ENCODE results near the gene BEST1.

DNA sequence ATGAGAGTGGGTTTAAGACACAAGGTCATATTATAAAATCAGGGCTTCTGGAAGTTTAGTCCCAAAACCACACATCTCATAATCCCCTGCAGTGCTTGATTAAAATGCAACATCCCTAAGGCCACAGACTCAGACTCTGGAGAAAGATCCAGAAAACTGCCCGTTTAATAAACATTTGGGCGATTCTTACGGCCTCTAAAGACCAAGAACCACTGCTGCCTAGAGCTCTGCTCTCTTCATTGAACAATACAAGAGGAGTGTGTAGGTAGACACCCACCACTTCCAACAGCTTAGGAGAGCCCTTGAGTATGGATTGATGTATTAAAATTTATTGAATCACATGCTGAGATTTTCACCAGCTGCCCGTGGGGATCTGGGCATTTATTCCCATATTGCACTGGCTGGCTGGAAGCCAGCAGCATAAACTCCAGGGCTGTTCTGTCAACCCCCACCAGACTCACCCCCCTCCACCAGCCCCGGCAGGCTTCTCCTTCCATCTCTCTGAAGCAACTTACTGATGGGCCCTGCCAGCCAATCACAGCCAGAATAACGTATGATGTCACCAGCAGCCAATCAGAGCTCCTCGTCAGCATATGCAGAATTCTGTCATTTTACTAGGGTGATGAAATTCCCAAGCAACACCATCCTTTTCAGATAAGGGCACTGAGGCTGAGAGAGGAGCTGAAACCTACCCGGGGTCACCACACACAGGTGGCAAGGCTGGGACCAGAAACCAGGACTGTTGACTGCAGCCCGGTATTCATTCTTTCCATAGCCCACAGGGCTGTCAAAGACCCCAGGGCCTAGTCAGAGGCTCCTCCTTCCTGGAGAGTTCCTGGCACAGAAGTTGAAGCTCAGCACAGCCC lies 749 bp upstream of the BEST1 start:
- no peak for TF ChIP-seq NR1H2 (CRISPR knock-in tag; IDR thresholded peaks at IDR 0.05)
- TF ChIP-seq, protein P1, sequence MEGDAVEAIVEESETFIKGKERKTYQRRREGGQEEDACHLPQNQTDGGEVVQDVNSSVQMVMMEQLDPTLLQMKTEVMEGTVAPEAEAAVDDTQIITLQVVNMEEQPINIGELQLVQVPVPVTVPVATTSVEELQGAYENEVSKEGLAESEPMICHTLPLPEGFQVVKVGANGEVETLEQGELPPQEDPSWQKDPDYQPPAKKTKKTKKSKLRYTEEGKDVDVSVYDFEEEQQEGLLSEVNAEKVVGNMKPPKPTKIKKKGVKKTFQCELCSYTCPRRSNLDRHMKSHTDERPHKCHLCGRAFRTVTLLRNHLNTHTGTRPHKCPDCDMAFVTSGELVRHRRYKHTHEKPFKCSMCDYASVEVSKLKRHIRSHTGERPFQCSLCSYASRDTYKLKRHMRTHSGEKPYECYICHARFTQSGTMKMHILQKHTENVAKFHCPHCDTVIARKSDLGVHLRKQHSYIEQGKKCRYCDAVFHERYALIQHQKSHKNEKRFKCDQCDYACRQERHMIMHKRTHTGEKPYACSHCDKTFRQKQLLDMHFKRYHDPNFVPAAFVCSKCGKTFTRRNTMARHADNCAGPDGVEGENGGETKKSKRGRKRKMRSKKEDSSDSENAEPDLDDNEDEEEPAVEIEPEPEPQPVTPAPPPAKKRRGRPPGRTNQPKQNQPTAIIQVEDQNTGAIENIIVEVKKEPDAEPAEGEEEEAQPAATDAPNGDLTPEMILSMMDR (IDR thresholded peaks at IDR 0.05), result no peak
- peak; percentile 71 for TF ChIP-seq NFYB (CRISPR knock-in tag; conservative IDR thresholded peaks at IDR 0.05; ENCODE audit: low read depth)
- no peak for TF ChIP-seq FOXK1 (CRISPR knock-in tag; IDR thresholded peaks at IDR 0.05)
- TF ChIP-seq, protein P2, sequence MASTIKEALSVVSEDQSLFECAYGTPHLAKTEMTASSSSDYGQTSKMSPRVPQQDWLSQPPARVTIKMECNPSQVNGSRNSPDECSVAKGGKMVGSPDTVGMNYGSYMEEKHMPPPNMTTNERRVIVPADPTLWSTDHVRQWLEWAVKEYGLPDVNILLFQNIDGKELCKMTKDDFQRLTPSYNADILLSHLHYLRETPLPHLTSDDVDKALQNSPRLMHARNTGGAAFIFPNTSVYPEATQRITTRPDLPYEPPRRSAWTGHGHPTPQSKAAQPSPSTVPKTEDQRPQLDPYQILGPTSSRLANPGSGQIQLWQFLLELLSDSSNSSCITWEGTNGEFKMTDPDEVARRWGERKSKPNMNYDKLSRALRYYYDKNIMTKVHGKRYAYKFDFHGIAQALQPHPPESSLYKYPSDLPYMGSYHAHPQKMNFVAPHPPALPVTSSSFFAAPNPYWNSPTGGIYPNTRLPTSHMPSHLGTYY (CRISPR knock-in tag; IDR thresholded peaks at IDR 0.05), result no peak
- no peak for TF ChIP-seq TEAD4 (CRISPR knock-in tag; IDR thresholded peaks at IDR 0.05)
- TF ChIP-seq, protein P3, sequence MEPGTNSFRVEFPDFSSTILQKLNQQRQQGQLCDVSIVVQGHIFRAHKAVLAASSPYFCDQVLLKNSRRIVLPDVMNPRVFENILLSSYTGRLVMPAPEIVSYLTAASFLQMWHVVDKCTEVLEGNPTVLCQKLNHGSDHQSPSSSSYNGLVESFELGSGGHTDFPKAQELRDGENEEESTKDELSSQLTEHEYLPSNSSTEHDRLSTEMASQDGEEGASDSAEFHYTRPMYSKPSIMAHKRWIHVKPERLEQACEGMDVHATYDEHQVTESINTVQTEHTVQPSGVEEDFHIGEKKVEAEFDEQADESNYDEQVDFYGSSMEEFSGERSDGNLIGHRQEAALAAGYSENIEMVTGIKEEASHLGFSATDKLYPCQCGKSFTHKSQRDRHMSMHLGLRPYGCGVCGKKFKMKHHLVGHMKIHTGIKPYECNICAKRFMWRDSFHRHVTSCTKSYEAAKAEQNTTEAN (CRISPR knock-in tag; IDR thresholded peaks at IDR 0.05), result no peak
- TF ChIP-seq NR3C1 (CRISPR knock-in tag; conservative IDR thresholded peaks at IDR 0.05; ENCODE audit: low read depth), result no peak
- no peak for TF ChIP-seq ZNF317 (CRISPR knock-in tag; IDR thresholded peaks at IDR 0.05; ENCODE audit: borderline replicate concordance, low read depth)

Measured in WTC11 (cell line).